WTC11 (cell line): ENCODE data around the gene COL25A1.

Experiments
- ELF4 ChIP-seq: sonication (generic); formaldehyde crosslinking; IDR thresholded peaks from 2 replicates; pipeline ENCODE4 v1.8.1; 2022; ENCODE audit warnings: low read depth, mild to moderate bottlenecking, moderate library complexity, missing genetic modification reagents
- FOXJ3 ChIP-seq: sonication (generic); formaldehyde crosslinking; IDR thresholded peaks from 2 replicates; pipeline ENCODE4 v1.9.0; 2021; ENCODE audit warnings: missing genetic modification reagents, mild to moderate bottlenecking, borderline replicate concordance
- FOXP1 ChIP-seq: sonication (generic); formaldehyde crosslinking; IDR thresholded peaks from 2 replicates; pipeline ENCODE4 v1.8.0; 2022; ENCODE audit warnings: missing genetic modification reagents, mild to moderate bottlenecking, moderate library complexity, borderline replicate concordance
- NFYB ChIP-seq: sonication (generic); formaldehyde crosslinking; conservative IDR thresholded peaks from 2 replicates; pipeline ENCODE4 v1.8.0; 2022; ENCODE audit warnings: low read depth, missing genetic modification reagents
- SP1 ChIP-seq: sonication (generic); formaldehyde crosslinking; conservative IDR thresholded peaks from 2 replicates; pipeline ENCODE4 v1.8.1; 2022; ENCODE audit warnings: missing genetic modification reagents
- ZNF416 ChIP-seq: fragments of 250-450 bp; sonication (Bioruptor Pico); IDR thresholded peaks from 2 replicates; pipeline ENCODE4 v1.9.0; 2021; ENCODE audit warnings: mild to moderate bottlenecking, inconsistent platforms
- TF ChIP-seq, protein P1 (sequence below): fragments of 200-600 bp; IDR thresholded peaks from 2 replicates; pipeline ENCODE4 v1.8.0; 2022; ENCODE audit warnings: antibody characterized with exemption
- TF ChIP-seq, protein P2 (sequence below): sonication (generic); formaldehyde crosslinking; IDR thresholded peaks from 2 replicates; pipeline ENCODE4 v1.8.1; 2023; ENCODE audit warnings: mild to moderate bottlenecking, missing genetic modification reagents, moderate library complexity
- TF ChIP-seq, protein P3 (sequence below): sonication (generic); formaldehyde crosslinking; conservative IDR thresholded peaks from 2 replicates; pipeline ENCODE4 v1.8.1; 2022; ENCODE audit warnings: mild to moderate bottlenecking, missing genetic modification reagents
- TF ChIP-seq, protein P4 (sequence below): sonication (generic); formaldehyde crosslinking; IDR thresholded peaks from 2 replicates; pipeline ENCODE4 v1.8.1; 2022; ENCODE audit warnings: missing genetic modification reagents, borderline replicate concordance

DNA sequence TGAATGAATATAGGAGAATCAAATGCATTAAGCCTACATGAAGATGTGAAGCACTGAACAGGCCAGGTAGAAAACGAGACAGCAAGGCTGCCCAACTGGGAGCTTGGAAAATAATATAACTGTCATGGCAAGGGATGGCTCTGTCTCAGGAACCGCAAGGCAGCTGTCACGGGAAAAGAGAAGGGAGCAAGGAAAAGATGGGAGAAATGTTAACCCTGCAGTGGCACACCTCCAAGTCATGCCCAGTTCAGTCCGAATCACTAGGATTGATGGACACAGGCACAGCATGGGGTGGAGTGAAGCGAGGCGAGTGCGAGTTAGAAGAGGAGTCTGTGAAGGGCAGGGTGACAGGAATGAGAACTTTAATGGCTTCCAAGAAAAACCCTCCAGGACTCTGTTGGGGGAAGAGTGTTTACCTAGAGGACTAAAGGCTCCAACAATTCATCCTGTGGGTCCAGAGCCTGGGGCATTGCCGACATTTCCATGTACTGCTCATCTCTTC lies 395.5 kb downstream of the COL25A1 start:
- TF ChIP-seq, protein P1, sequence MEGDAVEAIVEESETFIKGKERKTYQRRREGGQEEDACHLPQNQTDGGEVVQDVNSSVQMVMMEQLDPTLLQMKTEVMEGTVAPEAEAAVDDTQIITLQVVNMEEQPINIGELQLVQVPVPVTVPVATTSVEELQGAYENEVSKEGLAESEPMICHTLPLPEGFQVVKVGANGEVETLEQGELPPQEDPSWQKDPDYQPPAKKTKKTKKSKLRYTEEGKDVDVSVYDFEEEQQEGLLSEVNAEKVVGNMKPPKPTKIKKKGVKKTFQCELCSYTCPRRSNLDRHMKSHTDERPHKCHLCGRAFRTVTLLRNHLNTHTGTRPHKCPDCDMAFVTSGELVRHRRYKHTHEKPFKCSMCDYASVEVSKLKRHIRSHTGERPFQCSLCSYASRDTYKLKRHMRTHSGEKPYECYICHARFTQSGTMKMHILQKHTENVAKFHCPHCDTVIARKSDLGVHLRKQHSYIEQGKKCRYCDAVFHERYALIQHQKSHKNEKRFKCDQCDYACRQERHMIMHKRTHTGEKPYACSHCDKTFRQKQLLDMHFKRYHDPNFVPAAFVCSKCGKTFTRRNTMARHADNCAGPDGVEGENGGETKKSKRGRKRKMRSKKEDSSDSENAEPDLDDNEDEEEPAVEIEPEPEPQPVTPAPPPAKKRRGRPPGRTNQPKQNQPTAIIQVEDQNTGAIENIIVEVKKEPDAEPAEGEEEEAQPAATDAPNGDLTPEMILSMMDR, result no peak
- TF ChIP-seq FOXP1 (CRISPR knock-in tag) (no peak), ELF4 (CRISPR knock-in tag) (no peak), FOXJ3 (no peak), ZNF416 (CRISPR knock-in tag) (no peak), NFYB (no peak), SP1 (CRISPR knock-in tag) (no peak)
- TF ChIP-seq, protein P2, sequence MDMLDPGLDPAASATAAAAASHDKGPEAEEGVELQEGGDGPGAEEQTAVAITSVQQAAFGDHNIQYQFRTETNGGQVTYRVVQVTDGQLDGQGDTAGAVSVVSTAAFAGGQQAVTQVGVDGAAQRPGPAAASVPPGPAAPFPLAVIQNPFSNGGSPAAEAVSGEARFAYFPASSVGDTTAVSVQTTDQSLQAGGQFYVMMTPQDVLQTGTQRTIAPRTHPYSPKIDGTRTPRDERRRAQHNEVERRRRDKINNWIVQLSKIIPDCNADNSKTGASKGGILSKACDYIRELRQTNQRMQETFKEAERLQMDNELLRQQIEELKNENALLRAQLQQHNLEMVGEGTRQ (CRISPR knock-in tag), result no peak
- TF ChIP-seq, protein P3, sequence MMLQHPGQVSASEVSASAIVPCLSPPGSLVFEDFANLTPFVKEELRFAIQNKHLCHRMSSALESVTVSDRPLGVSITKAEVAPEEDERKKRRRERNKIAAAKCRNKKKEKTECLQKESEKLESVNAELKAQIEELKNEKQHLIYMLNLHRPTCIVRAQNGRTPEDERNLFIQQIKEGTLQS (CRISPR knock-in tag), result no peak
- TF ChIP-seq, protein P4, sequence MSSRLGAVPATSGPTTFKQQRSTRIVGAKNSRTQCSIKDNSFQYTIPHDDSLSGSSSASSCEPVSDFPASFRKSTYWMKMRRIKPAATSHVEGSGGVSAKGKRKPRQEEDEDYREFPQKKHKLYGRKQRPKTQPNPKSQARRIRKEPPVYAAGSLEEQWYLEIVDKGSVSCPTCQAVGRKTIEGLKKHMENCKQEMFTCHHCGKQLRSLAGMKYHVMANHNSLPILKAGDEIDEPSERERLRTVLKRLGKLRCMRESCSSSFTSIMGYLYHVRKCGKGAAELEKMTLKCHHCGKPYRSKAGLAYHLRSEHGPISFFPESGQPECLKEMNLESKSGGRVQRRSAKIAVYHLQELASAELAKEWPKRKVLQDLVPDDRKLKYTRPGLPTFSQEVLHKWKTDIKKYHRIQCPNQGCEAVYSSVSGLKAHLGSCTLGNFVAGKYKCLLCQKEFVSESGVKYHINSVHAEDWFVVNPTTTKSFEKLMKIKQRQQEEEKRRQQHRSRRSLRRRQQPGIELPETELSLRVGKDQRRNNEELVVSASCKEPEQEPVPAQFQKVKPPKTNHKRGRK (CRISPR knock-in tag), result no peak
